GM18519 (cell line): ENCODE data around the gene C1GALT1.
"Not testable (repeated sequence)": the region's sequence is repeated elsewhere in the genome, so short reads cannot be mapped to it uniquely, and the experiment has no call there.

Experiments
- ATAC-seq: cut with Tn5 transposase; IDR thresholded peaks from one replicate; pipeline ENCODE4 v1.9.1; 2021; ENCODE audit warnings: mild to moderate bottlenecking, moderate library complexity; ENCODE audit not compliant: unreplicated experiment, low FRiP score

Gene C1GALT1

DNA sequence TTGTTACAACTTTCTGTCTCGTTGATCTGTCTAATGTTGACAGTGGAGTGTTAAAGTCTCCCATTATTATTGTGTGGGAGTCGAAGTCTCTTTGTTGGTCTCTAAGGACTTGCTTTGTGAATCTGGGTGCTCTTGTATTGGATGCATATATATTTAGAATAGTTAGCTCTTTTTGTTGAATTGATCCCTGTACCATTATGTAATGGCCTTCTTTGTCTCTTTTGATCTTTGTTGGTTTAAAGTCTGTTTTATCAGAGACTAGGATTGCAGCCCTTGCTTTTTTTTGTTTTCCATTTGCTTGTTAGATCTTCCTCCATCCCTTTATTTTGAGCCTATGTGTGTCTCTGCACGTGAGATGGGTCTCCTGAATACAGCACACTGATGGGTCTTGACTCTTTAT, 17.2 kb downstream of the C1GALT1 start:
- ATAC-seq, result not testable (repeated sequence)

DNA sequence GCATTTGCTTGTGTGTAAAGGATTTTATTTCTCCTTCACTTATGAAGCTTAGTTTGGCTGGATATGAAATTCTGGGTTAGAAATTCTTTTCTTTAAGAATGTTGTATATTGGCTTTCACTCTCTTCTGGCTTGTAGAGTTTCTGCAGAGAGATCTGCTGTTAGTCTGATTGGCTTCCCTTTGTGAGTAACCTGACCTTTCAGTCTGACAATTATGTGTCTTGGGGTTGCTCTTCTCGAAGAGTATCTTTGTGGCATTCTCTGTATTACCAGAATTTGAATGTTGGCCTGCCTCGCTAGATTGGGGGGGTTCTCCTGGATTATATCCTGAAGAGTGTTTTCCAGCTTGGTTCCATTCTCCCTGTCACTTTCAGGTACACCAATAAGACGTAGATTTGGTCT, 17.9 kb downstream of the C1GALT1 start:
- not testable (repeated sequence) for ATAC-seq

DNA sequence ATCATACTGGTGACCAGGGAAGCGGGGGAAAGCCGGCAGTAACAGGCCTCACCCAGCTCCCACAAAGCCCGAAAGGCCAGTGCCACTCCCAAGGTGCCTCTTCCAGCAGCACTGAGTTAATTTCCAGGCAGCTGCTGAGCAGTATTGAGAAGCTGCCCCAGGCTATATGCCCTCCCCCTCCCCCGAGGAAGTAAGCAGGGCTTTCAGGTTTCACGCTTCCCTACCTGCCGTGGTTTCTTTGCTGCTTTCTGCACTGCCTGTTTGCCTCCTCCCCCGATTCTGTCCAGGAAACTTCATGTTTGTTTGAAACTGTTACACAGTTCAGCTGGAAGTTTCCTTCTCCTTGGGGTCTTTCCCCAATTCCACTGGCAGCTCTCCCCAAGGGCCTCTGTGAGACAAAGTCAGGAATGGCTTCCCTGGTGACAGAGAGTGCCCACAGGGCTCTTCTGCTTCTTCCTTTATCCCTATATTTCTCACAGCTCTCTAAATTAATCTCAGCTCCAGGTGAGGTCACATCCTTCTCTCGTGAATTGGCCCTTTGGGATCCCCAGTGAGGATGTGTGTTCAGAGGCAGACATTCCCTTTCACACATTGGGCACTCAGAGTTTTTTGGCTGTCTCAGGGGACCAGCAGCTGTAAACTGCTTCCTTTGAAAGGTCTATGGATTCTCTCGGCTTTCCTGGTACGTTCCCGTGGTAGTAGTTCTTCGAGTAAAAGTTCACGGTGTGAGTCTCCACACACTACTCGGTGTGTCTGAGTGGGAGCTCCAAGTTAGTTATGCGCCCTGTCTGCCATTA, 19.4 kb downstream of the C1GALT1 start:
- ATAC-seq, result no peak

DNA sequence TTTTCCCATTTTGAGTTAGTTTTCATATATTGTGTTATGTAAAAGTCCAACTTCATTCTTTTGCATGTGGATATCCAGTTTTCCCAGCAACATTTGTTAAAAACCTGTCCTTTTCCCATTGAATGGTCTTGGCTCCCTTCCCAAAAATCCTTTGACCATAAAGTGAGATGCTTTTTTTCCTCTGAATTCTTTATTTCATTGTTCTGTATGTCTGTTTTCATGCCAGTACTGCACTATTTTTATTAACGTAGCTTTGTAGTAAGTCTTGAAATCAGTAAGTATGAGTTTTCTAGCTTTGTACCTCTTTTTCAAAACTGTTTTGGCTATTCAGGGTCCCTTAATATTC, 20.0 kb downstream of the C1GALT1 start:
- ATAC-seq, result no peak

DNA sequence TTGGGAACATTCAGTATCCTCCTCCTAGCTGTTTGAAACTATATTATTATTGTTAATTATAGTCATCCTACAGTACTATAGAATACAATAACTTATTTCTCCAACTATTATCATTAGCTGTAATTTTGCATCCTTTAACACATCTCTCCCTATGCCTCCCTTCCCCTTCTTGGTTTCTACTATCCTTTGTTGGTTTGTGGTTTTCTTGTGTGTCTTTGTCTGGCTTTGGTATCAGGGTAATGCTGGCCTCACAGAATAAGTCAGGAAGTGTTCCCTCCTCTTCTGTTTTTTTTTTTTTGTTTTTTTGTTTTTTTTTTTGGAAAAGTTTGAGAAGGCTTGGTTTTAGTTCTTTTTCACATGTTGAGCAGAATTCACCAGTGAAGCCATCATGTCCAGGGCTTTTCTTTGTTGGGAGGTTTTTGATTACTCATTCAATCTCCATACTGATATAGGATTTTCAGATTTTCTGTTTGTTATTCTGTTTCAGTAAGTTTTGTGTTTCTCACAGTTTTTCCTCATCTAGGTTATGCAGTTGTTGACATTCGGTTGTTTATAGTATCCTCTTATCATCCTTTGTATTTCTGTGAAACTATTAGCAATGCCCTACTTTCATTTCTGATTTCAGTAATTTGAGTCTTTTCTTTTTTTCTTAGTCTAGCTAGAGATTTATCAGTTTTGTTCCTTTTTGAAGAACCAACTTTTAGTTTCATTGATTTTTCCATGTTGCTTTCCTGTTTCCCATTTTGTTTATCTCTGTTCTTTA, 21.6 kb downstream of the C1GALT1 start:
- ATAC-seq, result no peak

DNA sequence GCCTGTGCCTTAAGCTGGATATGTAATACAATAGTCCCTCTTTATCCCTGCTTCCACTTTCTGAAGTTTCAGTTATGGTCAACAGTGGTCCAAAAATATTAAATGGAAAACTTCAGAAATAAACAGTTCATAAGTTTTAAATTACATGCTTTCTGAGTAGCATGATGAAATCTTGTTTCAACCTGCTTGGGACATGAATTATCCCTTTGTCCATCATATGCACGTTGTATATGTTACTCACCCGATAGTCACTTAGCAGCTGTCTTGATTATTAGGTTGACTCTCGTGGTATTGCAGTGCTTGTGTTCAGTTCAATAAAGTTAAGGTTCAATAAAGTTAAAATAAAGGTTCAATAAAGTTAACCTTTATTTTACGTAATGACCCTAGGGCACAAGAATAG, 25.5 kb downstream of the C1GALT1 start:
- no peak for ATAC-seq

DNA sequence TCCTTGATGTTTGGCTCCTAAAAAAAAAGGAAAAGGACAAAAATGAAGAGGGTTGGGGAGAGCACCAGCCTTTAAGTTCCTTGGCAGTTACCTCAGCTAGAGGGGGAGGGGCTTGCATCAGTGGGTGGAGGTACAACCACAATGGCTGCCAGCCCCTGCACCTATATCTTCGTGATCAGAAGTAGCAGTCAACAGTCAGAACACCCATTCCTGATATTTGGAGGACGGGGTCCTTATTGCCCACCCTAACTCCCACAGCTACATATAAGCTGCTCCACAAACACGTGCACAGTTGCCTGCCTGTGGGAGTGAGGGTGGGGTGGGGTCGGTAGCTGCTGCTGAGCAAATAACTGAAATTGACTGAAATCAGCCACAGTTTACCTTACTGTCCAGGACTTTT, 26.2 kb downstream of the C1GALT1 start:
- ATAC-seq, result no peak

DNA sequence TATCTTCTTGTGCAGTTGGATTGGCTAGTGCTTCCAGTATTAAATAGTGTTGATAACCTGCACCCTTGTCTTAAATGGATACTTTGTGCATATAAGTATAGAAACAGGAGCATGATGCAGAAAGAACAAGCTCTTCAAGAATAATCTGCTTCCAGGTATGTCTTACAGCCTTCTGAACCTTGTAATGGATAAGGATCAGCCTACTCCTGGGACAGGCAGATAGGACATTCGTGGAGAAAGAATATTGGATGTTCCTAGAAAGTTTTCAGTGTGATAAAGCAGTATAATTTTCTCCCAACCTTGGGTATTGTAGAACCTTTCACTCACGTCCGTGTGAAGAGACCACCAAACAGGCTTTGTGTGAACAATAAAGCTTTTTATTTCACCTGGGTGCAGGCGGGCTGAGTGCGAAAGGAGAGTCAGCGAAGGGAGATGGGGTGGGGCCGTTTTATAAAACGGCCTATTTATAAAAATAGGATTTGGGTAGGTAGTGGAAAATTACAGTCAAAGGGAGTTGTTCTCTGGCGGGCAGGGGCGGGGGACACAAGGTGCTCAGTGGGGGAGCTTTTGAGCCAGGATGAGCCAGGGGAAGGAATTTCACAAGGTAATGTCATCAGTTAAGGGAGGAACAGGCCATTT, 27.2 kb downstream of the C1GALT1 start:
- no peak for ATAC-seq

DNA sequence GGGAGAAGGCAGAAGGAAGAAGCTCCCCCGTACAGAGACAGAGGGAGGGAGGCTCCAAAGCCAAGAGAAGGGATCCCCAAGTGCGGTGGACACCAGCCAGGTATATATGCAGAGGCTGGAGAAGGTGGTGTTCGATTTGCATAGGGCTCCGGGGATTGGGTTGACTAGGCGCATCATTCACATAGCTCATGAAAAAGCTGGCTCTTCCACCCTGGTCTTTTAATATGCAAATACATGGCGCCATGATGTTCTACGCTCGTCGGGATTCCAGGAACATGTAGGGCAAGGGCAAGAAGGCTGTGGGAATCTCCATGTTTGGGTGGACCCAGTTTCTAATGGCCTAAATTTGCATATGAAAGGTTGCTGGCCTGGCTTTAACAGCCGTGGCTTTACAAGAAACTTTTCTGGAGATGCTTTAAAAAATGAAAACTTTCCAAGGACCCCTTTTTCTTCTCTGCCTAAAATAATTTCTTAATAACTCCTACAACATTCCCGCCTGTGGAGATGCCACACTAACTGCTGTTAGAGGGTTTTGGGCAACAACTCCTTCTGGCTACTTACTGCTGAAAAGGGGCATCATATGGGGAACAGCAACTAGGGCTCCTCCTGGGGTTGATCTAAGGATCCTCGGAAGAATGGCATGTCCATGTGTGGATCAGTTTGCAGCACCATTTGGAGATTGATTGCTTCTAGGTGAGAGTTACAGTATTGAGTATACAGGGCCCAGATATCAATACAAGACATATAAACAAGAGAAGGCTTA, 28.3 kb downstream of the C1GALT1 start:
- ATAC-seq, result no peak

DNA sequence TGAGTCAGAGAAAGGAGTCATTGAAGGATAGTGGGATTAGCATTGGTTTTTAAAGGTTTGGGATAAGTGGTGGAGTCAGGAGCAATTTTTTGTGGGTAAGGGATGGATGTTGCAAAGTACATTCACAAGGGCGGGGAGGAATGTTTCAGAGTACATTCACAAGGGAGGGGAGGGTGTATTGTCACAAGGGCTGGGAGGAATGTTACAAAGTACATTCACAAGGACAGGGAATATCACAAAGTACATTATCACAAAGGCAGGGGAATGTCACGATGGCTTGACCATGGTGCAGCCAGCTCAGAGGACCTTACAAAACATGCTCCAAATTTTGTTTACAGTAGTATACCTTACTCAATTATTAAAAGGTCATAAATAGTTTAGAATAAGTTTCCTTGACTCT, 30.3 kb downstream of the C1GALT1 start:
- ATAC-seq, result no peak

DNA sequence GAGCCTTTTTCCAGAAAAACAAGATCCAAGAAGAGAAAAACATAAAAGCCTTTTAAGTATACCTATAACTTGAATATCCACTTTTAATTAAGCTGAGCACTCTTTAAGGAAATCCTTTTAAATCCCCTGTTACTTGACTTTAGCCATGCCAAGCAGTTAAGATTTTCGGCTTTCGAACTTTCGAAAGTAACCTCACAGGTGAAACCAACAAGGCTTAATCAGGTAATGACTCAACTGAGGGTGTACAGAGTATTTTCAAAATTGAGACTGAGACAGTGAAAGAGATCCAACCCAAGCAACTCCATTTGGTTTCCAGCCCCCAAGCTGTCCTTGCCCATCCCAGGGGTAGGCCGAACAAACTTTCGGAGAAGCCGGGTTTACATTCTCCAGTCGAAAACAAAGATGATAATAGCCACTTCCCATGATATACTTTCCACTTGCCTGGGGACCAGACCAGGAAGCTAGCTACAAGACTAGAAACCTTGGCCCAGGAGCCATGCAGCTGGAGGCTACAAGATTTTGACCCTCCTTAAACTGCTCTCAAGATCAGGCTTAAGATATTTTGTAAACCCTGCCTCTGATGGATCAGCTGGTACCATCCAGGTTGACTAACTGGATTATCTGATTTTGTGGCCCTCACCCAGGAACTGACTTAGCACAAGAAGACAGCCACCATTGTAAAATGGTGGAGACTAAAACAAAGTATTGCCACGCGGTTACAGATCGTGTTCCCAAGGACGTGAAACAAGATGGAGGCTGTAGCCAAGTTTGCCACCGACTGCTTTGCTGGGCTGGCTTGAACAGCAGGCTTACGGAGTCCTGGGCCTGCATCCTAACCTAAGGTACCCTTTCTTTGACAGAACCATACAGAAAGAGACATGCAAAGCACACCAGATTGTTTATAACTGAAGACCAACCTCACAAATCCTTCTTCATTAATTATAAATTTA, 32.3 kb downstream of the C1GALT1 start:
- no peak for ATAC-seq

DNA sequence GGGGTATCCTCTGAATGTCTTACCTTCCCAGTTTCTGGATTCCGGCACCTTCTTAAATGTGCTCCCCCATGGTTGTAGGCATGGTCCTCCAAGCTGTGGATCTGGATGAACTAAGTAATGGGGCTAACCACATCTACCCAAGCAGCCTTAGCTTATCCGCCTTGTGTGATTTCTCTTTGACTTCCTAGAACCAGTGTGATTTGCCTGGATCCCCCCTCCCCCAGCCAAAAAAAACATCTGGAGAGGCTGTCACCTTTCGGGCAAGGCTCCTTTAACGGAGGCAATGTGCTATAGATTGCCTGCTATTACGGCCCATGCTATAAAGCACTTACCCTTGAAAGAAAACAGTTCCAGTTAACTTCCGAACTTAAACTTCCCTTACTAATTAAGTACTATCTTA, 33.9 kb downstream of the C1GALT1 start:
- no peak for ATAC-seq

DNA sequence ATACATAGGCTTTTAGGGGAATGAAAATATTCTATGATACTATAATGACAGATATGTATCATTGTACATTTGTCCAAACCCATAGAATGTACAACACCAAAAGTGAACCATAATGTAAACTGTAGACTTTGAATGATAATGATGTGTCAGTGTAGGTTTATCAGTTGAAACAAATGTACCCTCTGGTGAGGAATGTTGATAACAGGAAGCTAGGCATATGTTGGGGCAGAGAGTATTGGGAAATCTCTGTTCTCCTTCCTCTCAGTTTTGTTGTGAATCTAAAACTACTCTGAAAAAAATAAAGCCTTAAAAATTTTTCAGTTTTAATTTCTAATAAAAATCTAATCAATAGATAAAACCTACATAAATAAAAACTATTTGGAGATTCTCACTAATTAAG, 36.9 kb downstream of the C1GALT1 start:
- ATAC-seq, result no peak

DNA sequence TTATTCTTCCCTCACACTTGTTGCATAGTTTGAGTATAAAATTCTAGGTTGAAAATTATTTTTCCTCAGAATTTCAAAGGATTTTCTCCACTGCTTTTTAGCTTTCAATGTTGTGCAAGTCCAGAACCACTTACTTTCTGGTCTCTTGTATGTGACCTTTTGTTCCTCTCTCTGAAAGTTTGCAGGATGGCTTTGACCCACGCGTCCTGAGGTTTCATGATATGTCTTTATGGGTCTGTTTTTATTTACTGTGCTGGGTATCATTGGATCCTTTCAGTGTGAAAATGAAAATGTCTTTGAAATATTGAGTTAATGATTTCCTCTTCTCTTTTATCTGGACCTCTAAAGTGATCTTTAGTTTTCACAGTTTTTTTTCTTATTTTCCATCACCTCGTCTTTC, 38.5 kb downstream of the C1GALT1 start:
- no peak for ATAC-seq

DNA sequence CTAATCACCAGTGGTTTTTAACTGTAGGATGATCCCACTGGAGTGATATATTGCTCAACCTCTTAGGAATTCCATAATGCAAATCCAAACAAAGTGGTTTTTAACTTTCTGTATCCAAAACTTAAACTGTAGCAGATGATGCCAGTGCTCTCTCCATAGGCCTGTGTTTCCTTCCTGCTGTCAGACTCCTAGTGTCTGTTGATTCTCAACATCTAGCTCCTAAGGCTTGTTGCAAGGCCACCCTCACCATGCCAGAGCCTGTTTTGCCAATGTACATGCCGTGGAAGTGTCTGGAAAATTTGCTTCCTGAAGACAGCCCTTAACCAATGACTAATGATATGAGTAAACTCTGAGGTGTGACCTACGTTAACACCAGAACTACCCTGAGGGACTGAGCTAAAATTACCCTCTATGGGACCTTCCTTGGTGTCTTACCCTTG, 39.3 kb downstream of the C1GALT1 start:
- no peak for ATAC-seq

DNA sequence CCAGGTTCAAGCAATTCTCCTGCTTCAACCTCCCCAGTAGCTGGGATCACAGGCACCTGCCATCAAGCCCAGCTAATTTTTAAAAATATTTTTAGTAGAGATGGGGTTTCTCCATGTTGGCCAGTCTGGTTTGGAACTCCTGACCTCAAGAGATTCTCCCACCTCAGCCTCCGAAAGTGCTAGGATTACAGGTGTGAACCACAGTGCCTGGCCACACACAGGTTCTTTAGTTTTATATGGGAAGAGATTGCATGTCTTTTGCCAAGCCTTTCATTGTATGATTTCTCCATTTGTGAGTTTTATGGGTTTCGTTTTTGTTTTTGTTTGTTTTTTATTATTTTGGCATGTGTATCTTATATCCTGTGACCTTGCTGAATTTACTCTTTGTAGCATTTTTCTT, 40.9 kb downstream of the C1GALT1 start:
- ATAC-seq, result no peak

DNA sequence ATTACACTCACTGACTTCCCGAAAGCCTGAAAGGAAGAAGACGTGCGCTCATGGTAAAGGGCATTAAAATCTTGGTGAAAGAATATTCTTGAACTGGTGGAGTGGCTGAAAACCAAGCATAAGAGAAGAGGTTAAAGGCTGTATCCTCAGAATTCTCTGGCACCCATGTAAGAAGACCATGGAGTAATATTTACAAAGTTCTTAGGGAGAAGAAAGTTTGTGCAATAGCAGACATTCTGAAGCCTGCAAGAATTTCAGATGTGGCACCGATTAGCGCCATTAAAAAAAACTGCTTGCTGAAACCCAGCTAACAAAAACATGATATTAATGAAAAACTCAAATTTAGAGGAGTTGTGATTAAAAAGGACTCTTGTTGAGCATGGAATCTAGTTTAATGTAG, 44.1 kb downstream of the C1GALT1 start:
- ATAC-seq, result no peak

DNA sequence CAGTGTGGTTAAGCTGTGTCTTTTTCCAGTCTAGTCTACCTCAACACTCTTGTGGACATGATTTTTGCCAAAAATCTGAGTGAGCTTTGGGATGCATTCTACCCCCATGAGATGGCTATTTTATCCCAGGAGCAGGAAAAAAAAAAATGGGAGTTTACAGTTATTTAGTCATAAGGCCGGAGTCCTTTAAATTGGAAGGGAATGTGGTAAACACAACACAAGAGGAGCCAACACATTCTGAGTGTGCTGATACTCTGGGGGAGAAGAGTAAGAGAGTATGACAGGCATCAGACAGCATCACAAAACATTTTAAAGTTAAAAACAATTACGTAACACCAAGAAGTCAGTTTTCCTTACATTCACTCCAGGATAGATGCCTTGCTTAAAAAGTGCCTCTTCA, 46.1 kb downstream of the C1GALT1 start:
- no peak for ATAC-seq

DNA sequence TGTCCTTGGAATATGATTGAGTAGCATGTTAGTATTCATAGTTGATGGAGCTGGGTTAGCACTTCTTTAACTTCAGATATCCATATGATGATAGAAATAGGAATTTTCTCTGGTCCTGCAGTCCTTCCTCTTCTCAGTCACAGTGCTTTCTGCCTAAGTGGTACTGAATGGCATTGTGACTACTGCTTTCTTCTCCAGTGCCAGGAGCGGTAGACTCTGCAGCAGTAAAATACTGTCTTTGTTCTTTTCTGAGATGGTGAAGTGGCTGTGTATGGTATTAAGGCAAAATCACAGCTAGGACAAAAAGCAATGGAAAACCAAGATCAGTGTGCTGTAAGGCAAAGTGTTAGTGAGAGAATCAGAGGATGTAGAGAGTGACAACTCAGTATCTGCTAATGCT, 46.6 kb downstream of the C1GALT1 start:
- ATAC-seq, result no peak

DNA sequence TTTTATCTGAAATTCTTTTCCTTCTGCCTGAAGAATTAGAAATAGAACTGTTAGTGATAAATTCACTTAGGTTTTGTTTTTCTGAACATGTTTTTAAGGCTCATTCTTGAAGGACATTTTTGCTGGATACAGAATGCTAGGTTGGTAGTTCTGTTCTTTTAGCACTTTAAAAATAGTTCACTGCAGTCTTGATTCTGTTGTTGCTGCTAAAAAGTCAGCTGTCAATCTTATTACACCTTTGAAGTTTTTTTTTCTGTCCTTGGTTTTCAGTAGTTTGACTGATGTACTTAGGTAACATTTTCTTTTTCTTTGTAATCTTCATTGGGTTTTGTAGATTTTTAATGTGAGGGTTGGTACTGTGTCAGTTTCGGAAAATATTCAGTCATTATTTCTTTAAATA, 48.7 kb downstream of the C1GALT1 start:
- no peak for ATAC-seq
